H1 (cell line): Measurements from ENCODE around the gene OR10A6. TPM values are rescaled to one million over a fixed set of nuclear protein-coding genes. Genes with fewer than 3 reads are reported as not detected.

ENCODE experiments used
- CHD1 ChIP-seq: IDR thresholded peaks from 2 replicates; pipeline ENCODE4 v1.6.1; 2012; ENCODE audit warnings: low read depth, low read length, improper control_type of control experiment
- HDAC6 ChIP-seq: IDR thresholded peaks from one replicate; pipeline ENCODE4 v1.7.1; 2012; ENCODE audit warnings: low read depth, mild to moderate bottlenecking, inconsistent platforms, low read length, moderate library complexity
- RNF2 ChIP-seq: fragments of 200-900, 300-1000 bp; sonication (generic); IDR thresholded peaks from 2 replicates; pipeline ENCODE4 v1.7.1; 2016; ENCODE audit warnings: borderline replicate concordance, low read depth, mild to moderate bottlenecking, antibody characterized with exemption, low read length; ENCODE audit not compliant: poor library complexity, severe bottlenecking; ENCODE audit errors: missing control alignments
- TCF12 ChIP-seq: IDR thresholded peaks from 2 replicates; pipeline ENCODE4 v1.6.1; 2011; ENCODE audit warnings: low read depth, mild to moderate bottlenecking, low read length
- polyA plus RNA-seq, 7 experiments: library from polyadenylated mRNA; depleted of rRNA in 3 of 7; stranded (reverse) in 5 of 7; unstranded in 2 of 7; fragments of >200 nt in 5 of 7; fragments of 200-250 nt in 2 of 7; gene quantifications; 1 replicate in 5 of 7; 2 replicates in 1 of 7; 4 replicates in 1 of 7; pipeline versions ENCODE4 v1.2.1 to v1.2.3, GENCODE V29; 2011 to 2013; ENCODE audit warnings: missing spikeins in 2 of 7, mixed read lengths in 2 of 7
- total RNA-seq: library from RNA; stranded (reverse); fragmentation: NEBNext Ultra II Directional; extraction: Animal tissue kit (Norgen Biotek cat#: 25700); gene quantifications from 2 replicates; pipeline ENCODE4 v1.2.1, GENCODE V29; 2021

Gene OR10A6
- total and polyA plus RNA-seq, 2 of the 8 experiments (the other 6 are each of a cell fraction or from before 2014, with no cell fraction given): not detected

DNA sequence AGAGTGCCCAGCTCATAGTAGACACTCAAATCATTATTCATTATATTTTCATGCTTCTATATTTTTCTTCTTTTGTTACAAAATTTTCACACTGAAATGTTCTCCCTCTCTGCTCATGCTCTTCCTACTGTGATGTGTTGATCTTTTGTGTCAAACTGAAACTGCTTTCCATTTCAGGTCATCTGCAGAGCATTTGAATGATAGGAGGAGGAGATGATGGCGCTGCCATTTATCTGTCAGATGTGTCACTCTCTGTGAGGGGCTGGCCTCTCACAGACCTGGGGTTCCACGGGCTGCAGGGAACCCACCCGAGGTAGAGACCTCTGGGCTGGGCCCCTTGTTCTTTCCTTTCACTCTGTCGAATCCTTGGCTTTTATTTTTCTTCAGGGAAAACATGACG lies 41.1 kb downstream of the OR10A6 start (continued):
- TF ChIP-seq CHD1 (no peak), RNF2 (no peak), HDAC6 (no peak), TCF12 (no peak)
